GM12878 (cell line): Measurements from ENCODE around the gene NIPAL4.

Source experiments
- CEBPB ChIP-seq, 2 experiments: fragments of 150-350 bp in 1 of 2; IDR thresholded peaks; 2 replicates each; pipeline ENCODE4 v1.6.1; 2012 to 2014; ENCODE audit warnings: low read depth in 2 of 2, low read length in 2 of 2, borderline replicate concordance in 1 of 2, inconsistent platforms in 1 of 2
- CREB1 ChIP-seq: IDR thresholded peaks from 2 replicates; pipeline ENCODE4 v1.6.1; 2012; ENCODE audit warnings: low read depth, mild to moderate bottlenecking, inconsistent platforms
- RAD21 ChIP-seq: IDR thresholded peaks from 2 replicates; pipeline ENCODE4 v1.6.1; 2011; ENCODE audit warnings: mild to moderate bottlenecking, low read depth, low read length, moderate library complexity; ENCODE audit not compliant: insufficient read depth
- RCOR1 ChIP-seq: conservative IDR thresholded peaks from 2 replicates; pipeline ENCODE4 v1.6.1; 2012; ENCODE audit warnings: low read depth, low read length, improper control_type of control experiment
- RFX5 ChIP-seq: IDR thresholded peaks from 2 replicates; pipeline ENCODE4 v1.6.1; 2011; ENCODE audit warnings: low read depth, low read length, improper control_type of control experiment
- SRF ChIP-seq, 2 experiments: IDR thresholded peaks; 2 replicates each; pipeline ENCODE4 v1.6.1; 2011; ENCODE audit warnings: low read depth in 2 of 2, low read length in 2 of 2, mild to moderate bottlenecking in 1 of 2, moderate library complexity in 1 of 2
- SUZ12 ChIP-seq: fragments of 200-600 bp; sonication (generic); IDR thresholded peaks from one replicate; pipeline ENCODE4 v1.6.1; 2018; ENCODE audit warnings: antibody characterized with exemption, mild to moderate bottlenecking; ENCODE audit not compliant: unreplicated experiment
- TAF1 ChIP-seq: IDR thresholded peaks from 2 replicates; pipeline ENCODE4 v1.6.1; 2011; ENCODE audit warnings: mild to moderate bottlenecking, low read depth, low read length, borderline replicate concordance
- YY1 ChIP-seq: IDR thresholded peaks from 2 replicates; pipeline ENCODE4 v1.6.1; 2011; ENCODE audit warnings: low read depth, mild to moderate bottlenecking, low read length
- ZZZ3 ChIP-seq: IDR thresholded peaks from 2 replicates; pipeline ENCODE4 v1.6.1; 2011; ENCODE audit warnings: low read depth; ENCODE audit not compliant: control insufficient read depth, insufficient read length
- TF ChIP-seq, protein P1 (sequence below), 3 experiments: IDR thresholded peaks in 2 of 3; conservative IDR thresholded peaks in 1 of 3; 2 replicates each; pipeline ENCODE4 v1.5.1; 2011; ENCODE audit warnings: low read depth in 3 of 3, low read length in 3 of 3, mild to moderate bottlenecking in 3 of 3, control low read depth in 2 of 3, moderate library complexity in 2 of 3, inconsistent platforms in 1 of 3, mixed read lengths in 1 of 3; ENCODE audit not compliant: control insufficient read depth in 2 of 3, insufficient read depth in 1 of 3; ENCODE audit errors: extremely low read depth in 1 of 3
- TF ChIP-seq, protein P2 (sequence below): IDR thresholded peaks from 2 replicates; pipeline ENCODE4 v1.6.1; 2012; ENCODE audit warnings: low read depth, low read length, improper control_type of control experiment
- TF ChIP-seq, protein P3 (sequence below): fragments of 450-650 bp; IDR thresholded peaks from 2 replicates; pipeline ENCODE4 v1.6.1; 2017; ENCODE audit warnings: mild to moderate bottlenecking

DNA sequence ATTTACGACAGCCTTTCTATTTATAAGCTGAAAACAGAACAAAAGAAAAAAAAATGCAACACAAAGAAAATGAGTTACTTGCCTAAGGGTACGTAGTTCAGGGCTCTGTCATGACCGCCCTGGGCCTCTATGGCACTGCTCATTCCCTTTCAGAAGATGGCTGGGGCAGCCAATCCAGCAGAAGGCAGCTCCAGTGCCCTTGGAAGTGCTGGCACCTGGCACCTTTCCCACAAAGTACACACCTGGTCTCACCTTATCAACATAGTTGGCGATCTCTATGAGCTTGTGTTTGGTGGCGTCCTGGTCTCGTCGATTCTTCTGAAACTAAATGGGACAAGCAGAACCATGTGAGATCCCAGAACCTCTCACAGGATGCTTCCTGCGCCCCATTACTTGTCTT, 53.2 kb downstream of the NIPAL4 start:
- no peak for TF ChIP-seq RCOR1
- TF ChIP-seq, protein P1, sequence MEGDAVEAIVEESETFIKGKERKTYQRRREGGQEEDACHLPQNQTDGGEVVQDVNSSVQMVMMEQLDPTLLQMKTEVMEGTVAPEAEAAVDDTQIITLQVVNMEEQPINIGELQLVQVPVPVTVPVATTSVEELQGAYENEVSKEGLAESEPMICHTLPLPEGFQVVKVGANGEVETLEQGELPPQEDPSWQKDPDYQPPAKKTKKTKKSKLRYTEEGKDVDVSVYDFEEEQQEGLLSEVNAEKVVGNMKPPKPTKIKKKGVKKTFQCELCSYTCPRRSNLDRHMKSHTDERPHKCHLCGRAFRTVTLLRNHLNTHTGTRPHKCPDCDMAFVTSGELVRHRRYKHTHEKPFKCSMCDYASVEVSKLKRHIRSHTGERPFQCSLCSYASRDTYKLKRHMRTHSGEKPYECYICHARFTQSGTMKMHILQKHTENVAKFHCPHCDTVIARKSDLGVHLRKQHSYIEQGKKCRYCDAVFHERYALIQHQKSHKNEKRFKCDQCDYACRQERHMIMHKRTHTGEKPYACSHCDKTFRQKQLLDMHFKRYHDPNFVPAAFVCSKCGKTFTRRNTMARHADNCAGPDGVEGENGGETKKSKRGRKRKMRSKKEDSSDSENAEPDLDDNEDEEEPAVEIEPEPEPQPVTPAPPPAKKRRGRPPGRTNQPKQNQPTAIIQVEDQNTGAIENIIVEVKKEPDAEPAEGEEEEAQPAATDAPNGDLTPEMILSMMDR (IDR thresholded peaks at IDR 0.05 in 2 of 3, conservative IDR thresholded peaks at IDR 0.05 in 1 of 3; ENCODE audit: control insufficient read depth in 2 of 3, extremely low read depth in 1 of 3, insufficient read depth in 1 of 3, low read depth in 3 of 3, low read length in 3 of 3): no peak
- TF ChIP-seq CREB1: no peak
- no peak for TF ChIP-seq TAF1
- no peak for TF ChIP-seq CEBPB (IDR thresholded peaks at IDR 0.05; ENCODE audit: borderline replicate concordance in 1 of 2, low read depth in 2 of 2, low read length in 2 of 2)
- TF ChIP-seq, protein P2, sequence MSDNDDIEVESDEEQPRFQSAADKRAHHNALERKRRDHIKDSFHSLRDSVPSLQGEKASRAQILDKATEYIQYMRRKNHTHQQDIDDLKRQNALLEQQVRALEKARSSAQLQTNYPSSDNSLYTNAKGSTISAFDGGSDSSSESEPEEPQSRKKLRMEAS: no peak
- TF ChIP-seq RAD21: no peak
- no peak for TF ChIP-seq SRF (IDR thresholded peaks at IDR 0.05; ENCODE audit: low read depth in 2 of 2, low read length in 2 of 2)
- TF ChIP-seq RFX5: no peak
- TF ChIP-seq SUZ12: no peak
- no peak for TF ChIP-seq ZZZ3
- TF ChIP-seq, protein P3, sequence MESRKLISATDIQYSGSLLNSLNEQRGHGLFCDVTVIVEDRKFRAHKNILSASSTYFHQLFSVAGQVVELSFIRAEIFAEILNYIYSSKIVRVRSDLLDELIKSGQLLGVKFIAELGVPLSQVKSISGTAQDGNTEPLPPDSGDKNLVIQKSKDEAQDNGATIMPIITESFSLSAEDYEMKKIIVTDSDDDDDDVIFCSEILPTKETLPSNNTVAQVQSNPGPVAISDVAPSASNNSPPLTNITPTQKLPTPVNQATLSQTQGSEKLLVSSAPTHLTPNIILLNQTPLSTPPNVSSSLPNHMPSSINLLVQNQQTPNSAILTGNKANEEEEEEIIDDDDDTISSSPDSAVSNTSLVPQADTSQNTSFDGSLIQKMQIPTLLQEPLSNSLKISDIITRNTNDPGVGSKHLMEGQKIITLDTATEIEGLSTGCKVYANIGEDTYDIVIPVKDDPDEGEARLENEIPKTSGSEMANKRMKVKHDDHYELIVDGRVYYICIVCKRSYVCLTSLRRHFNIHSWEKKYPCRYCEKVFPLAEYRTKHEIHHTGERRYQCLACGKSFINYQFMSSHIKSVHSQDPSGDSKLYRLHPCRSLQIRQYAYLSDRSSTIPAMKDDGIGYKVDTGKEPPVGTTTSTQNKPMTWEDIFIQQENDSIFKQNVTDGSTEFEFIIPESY: no peak
- TF ChIP-seq YY1: no peak
